HG02970 (cell line): ENCODE results near the gene OR5F1.

Source experiments
- ATAC-seq: cut with Tn5 transposase; IDR thresholded peaks from one replicate; pipeline ENCODE4 v1.9.1; 2021; ENCODE audit warnings: mild to moderate bottlenecking, moderate library complexity, moderate number of reproducible peaks; ENCODE audit not compliant: unreplicated experiment, low FRiP score

The OR5F1 gene

GRCh38 chr11:55994525-55994924, at the start of gene OR5F1:
TSS of gene OR5F1 (minus strand) at chr11:55994625. CDS start at chr11:55994625, 0 bp downstream.
- ATAC-seq: no peak

DNA sequence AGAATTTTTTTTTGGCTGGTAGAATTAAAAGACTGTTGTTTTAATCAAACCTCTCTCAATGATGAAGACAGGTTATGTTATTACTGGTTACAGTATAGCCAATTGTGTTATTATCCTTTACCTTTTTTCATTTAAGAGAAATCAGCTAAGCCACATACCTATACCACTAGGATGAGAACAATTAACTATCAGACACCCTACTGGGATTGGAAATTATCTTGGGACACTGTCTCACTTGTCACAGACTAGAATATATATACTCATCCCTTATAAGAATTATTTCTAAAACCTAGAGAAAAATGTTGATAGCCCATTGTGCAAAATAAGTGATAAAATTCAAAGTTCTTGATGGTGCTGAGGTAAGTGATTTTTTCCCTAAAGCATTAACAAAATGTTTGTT, 32.9 kb upstream of the OR5F1 start, which contains the start of gene OR5AS1:
OR5AS1 (plus strand) TSS at position 301 of the 400 bp plus-strand sequence. CDS start 2,765 bp downstream, outside the sequence.
- no peak for ATAC-seq

DNA sequence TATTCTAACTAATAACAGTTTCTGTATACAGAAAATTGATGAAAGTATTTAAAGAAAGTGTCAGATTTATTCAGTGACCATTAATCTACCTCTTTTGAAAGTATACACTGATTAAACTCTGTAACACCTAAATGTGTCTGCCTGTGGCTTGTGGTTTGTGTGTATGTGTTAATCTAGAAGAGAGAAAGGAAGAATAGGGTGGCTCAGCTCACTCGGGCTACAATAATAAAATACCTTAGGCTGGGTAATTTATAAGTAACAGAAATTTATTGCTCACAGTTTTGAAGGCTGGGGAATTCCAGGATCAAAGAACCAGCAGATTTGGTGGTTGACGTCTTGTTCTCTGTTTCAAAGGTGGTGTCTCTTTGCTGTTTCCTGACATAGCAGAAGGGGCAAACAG, 19.4 kb upstream of the OR5F1 start:
- ATAC-seq: no peak

- ATAC-seq: no peak
These were observed 16.3 kb upstream of the OR5F1 start for GRCh38 chr11:56010716-56011115.

GRCh38 chr11:55970935-55971334, 23.5 kb downstream of the OR5F1 start:
- ATAC-seq: no peak

GRCh38 chr11:55969845-55970244, 24.6 kb downstream of the OR5F1 start, which contains the start of gene OR10AG1:
TSS of gene OR10AG1 (minus strand) at chr11:55969945. CDS start at chr11:55969907, 38 bp downstream.
- ATAC-seq: no peak

- no peak for ATAC-seq
These were observed 26.5 kb downstream of the OR5F1 start for GRCh38 chr11:55967914-55968313.

- ATAC-seq: no peak
These were observed 28.0 kb downstream of the OR5F1 start for GRCh38 chr11:55966391-55966790.

- no peak for ATAC-seq
These were observed 37.9 kb downstream of the OR5F1 start for GRCh38 chr11:55956521-55956920.

- ATAC-seq: no peak
These were observed 45.1 kb downstream of the OR5F1 start for GRCh38 chr11:55949330-55949729.
